ENCODE results near the gene ANK3.

The ANK3 gene

GRCh38 chr10:60389413-60390025 is at the start of gene ANK3:
TSS of gene ANK3 (minus strand) at chr10:60389875. CDS start at chr10:60389538, 337 bp downstream.
- Histone ChIP-seq H3K9me3 (ENCODE audit: control insufficient read depth in 2 of 2, low read length in 2 of 2) (no peaks in the 10 kb centered on the region), H3K4me1 (ENCODE audit: control insufficient read depth in 2 of 2, insufficient read depth in 2 of 2, low read length in 2 of 2) (peaks cover 4 to 11% of the 10 kb centered on the region in 2 donors), H3K27me3 (ENCODE audit: control insufficient read depth in 2 of 2, insufficient read depth in 2 of 2, low read length in 2 of 2) (no peaks in the 10 kb centered on the region), H3K27ac (ENCODE audit: low read depth in 2 of 2, low read length in 2 of 2) (no peak within 1 kb of the TSS), H3K36me3 (ENCODE audit: control insufficient read depth in 2 of 2, insufficient read depth in 2 of 2, low read length in 2 of 2) (no peaks in the 10 kb centered on the region), H3K9ac (ENCODE audit: low read depth in 1 of 2, low read length in 2 of 2) (no peak within 1 kb of the TSS), H3K4me3 (ENCODE audit: low read length in 2 of 2) (no peak within 1 kb of the TSS)

DNA sequence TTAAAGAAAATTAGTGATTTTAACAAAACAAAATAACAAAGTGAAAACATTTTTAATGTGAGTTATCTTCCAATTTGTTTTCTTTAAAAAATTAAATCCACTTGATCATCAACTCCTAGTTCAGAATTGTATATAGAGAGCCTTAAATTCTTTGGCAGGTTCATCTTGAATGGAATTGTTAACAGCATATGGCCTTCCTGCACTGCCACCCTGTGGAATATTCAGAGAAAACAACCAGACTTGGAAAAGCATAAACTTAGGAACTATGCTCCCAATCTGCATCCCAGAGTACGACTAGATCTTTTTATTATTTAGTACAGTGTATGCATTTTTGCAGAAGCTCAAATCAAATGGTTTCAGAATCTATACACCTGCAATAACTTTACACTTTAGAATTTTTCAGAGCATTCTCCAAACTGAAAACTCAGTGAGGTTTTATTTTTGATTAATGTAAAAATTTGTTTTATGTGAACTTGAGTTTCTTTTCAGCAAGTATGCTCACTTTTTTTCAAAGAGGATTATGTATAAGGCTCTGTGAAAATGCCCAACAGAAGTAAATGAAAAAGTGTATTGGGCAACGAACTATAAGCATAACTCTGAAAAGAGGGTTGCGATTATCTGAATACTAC is 44.9 kb upstream of the ANK3 start:
- H3K36me3 ChIP-seq (ENCODE audit: control insufficient read depth in 2 of 2, insufficient read depth in 2 of 2, low read length in 2 of 2): no peaks in the 10 kb centered on the region
- no peaks in the 10 kb centered on the region for H3K9me3 ChIP-seq (ENCODE audit: control insufficient read depth in 2 of 2, low read length in 2 of 2)
- H3K4me1 ChIP-seq (ENCODE audit: control insufficient read depth in 2 of 2, insufficient read depth in 2 of 2, low read length in 2 of 2): peaks cover 0 to 3% of the 10 kb centered on the region in 2 donors
- no peaks in the 10 kb centered on the region for H3K27me3 ChIP-seq (ENCODE audit: control insufficient read depth in 2 of 2, insufficient read depth in 2 of 2, low read length in 2 of 2)
- H3K4me3 ChIP-seq (ENCODE audit: low read length in 2 of 2): no peak overlapping the region
- H3K9ac ChIP-seq (ENCODE audit: low read depth in 1 of 2, low read length in 2 of 2): no peak overlapping the region
- H3K27ac ChIP-seq (ENCODE audit: low read depth in 2 of 2, low read length in 2 of 2): no peak overlapping the region

DNA sequence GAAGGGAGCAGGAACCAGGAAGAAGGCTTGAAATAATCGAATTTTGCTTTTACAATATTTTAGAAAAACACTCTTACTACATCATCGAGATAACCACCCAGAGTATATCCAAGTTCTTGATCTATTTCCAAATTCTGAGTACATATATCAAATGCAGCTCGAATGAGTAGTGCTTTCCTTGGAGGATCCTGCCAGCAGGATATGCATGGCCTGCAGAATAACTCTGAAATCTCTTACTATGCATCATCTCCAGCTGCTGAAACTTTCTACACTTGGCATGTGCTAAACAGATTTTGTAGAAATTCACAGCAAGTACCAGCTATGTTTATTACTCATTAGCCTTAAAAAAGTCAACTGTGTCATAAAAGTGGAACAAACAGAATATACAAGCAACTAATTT is 44.0 kb upstream of the ANK3 start:
- Histone ChIP-seq H3K4me3 (ENCODE audit: low read length in 2 of 2) (no peak overlapping the region), H3K4me1 (ENCODE audit: control insufficient read depth in 2 of 2, insufficient read depth in 2 of 2, low read length in 2 of 2) (peaks cover 0 to 3% of the 10 kb centered on the region in 2 donors), H3K9me3 (ENCODE audit: control insufficient read depth in 2 of 2, low read length in 2 of 2) (no peaks in the 10 kb centered on the region), H3K27me3 (ENCODE audit: control insufficient read depth in 2 of 2, insufficient read depth in 2 of 2, low read length in 2 of 2) (no peaks in the 10 kb centered on the region), H3K36me3 (ENCODE audit: control insufficient read depth in 2 of 2, insufficient read depth in 2 of 2, low read length in 2 of 2) (no peaks in the 10 kb centered on the region), H3K27ac (ENCODE audit: low read depth in 2 of 2, low read length in 2 of 2) (no peak overlapping the region), H3K9ac (ENCODE audit: low read depth in 1 of 2, low read length in 2 of 2) (no peak overlapping the region)

DNA sequence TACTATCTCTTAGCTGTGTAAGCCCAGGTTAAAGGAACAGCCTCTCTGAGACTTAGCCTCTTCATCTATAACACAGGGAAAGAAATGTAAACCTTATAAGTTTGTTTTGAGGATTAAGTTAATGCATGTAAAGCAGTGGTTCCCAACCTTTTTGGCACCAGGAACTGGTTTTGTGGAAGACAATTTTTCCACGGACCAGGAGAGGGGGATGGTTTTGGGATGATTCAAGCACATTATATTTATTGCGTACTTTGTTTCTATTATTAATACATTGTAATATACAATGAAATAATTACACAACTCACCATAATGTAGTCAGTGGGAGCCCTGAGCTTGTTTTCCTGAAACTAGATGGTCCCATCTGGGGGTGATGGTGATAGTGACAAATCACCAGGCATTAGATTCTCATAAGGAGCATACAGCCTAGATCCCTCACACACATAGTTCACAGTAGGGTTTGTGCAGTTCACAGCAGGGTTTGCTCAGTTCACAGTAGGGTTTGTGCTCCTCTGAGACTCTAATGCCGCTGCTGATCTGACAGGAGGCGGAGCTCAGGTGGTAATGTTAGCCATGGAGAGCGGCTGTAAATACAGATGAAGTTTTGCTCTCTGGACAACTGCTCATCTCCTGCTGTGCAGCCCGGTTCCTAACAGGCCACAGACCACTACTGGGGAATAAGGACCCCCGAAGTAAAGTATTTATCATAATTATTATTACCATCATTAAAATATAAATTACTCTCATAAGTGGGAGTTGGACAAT is 41.3 kb upstream of the ANK3 start:
- Histone ChIP-seq H3K4me3 (ENCODE audit: low read length in 2 of 2) (no peak overlapping the region), H3K27ac (ENCODE audit: low read depth in 2 of 2, low read length in 2 of 2) (no peak overlapping the region), H3K4me1 (ENCODE audit: control insufficient read depth in 2 of 2, insufficient read depth in 2 of 2, low read length in 2 of 2) (peaks cover 0 to 3% of the 10 kb centered on the region in 2 donors), H3K9me3 (ENCODE audit: control insufficient read depth in 2 of 2, low read length in 2 of 2) (no peaks in the 10 kb centered on the region), H3K36me3 (ENCODE audit: control insufficient read depth in 2 of 2, insufficient read depth in 2 of 2, low read length in 2 of 2) (no peaks in the 10 kb centered on the region), H3K27me3 (ENCODE audit: control insufficient read depth in 2 of 2, insufficient read depth in 2 of 2, low read length in 2 of 2) (no peaks in the 10 kb centered on the region), H3K9ac (ENCODE audit: low read depth in 1 of 2, low read length in 2 of 2) (no peak overlapping the region)

GRCh38 chr10:60430017-60430416 is 40.3 kb upstream of the ANK3 start:
- Histone ChIP-seq H3K4me1 (ENCODE audit: control insufficient read depth in 2 of 2, insufficient read depth in 2 of 2, low read length in 2 of 2) (peaks cover 0 to 3% of the 10 kb centered on the region in 2 donors), H3K9me3 (ENCODE audit: control insufficient read depth in 2 of 2, low read length in 2 of 2) (no peaks in the 10 kb centered on the region), H3K9ac (ENCODE audit: low read depth in 1 of 2, low read length in 2 of 2) (no peak overlapping the region), H3K27me3 (ENCODE audit: control insufficient read depth in 2 of 2, insufficient read depth in 2 of 2, low read length in 2 of 2) (no peaks in the 10 kb centered on the region), H3K27ac (ENCODE audit: low read depth in 2 of 2, low read length in 2 of 2) (no peak overlapping the region), H3K36me3 (ENCODE audit: control insufficient read depth in 2 of 2, insufficient read depth in 2 of 2, low read length in 2 of 2) (no peaks in the 10 kb centered on the region), H3K4me3 (ENCODE audit: low read length in 2 of 2) (no peak overlapping the region)

GRCh38 chr10:60429084-60429849 is 39.6 kb upstream of the ANK3 start:
- Histone ChIP-seq H3K9ac (ENCODE audit: low read depth in 1 of 2, low read length in 2 of 2) (no peak overlapping the region), H3K27ac (ENCODE audit: low read depth in 2 of 2, low read length in 2 of 2) (no peak overlapping the region), H3K9me3 (ENCODE audit: control insufficient read depth in 2 of 2, low read length in 2 of 2) (no peaks in the 10 kb centered on the region), H3K4me1 (ENCODE audit: control insufficient read depth in 2 of 2, insufficient read depth in 2 of 2, low read length in 2 of 2) (peaks cover 0 to 3% of the 10 kb centered on the region in 2 donors), H3K27me3 (ENCODE audit: control insufficient read depth in 2 of 2, insufficient read depth in 2 of 2, low read length in 2 of 2) (no peaks in the 10 kb centered on the region), H3K36me3 (ENCODE audit: control insufficient read depth in 2 of 2, insufficient read depth in 2 of 2, low read length in 2 of 2) (no peaks in the 10 kb centered on the region), H3K4me3 (ENCODE audit: low read length in 2 of 2) (no peak overlapping the region)

GRCh38 chr10:60428387-60428737 is 38.7 kb upstream of the ANK3 start:
- Histone ChIP-seq H3K4me1 (ENCODE audit: control insufficient read depth in 2 of 2, insufficient read depth in 2 of 2, low read length in 2 of 2) (no peaks in the 10 kb centered on the region), H3K4me3 (ENCODE audit: low read length in 2 of 2) (no peak overlapping the region), H3K9ac (ENCODE audit: low read depth in 1 of 2, low read length in 2 of 2) (no peak overlapping the region), H3K36me3 (ENCODE audit: control insufficient read depth in 2 of 2, insufficient read depth in 2 of 2, low read length in 2 of 2) (no peaks in the 10 kb centered on the region), H3K27me3 (ENCODE audit: control insufficient read depth in 2 of 2, insufficient read depth in 2 of 2, low read length in 2 of 2) (no peaks in the 10 kb centered on the region), H3K27ac (ENCODE audit: low read depth in 2 of 2, low read length in 2 of 2) (no peak overlapping the region), H3K9me3 (ENCODE audit: control insufficient read depth in 2 of 2, low read length in 2 of 2) (no peaks in the 10 kb centered on the region)

DNA sequence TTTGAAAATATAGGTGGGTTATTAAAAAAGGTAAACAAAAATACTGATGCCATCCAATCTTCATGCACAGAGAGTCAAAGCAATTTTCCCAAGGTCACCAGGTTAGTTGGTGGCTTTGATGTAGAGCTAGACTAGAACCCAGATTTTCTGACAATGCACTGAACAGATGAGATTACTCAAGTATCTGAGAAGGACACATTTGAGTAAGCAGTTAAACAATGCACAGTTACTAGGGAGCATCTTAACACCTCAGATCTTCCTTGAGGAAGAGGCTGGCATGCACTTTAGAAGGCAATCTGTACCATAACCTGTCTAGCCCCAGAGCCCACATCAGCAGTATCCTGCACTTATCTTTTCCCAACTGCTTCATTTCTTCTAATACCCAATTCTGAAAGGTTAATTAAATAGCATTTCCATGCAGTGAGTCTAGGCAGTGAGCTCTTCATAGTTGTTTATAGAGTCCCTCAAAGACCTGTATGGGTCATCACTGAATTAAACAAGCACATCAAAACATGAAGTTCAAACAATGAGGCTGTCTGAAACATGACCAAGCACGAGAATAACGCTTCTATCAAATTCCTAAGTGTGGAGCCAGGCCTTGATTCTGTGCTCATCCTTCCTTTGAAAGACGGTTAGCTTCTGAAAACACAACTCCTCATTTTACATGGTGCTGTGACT is 38.2 kb upstream of the ANK3 start:
- Histone ChIP-seq H3K36me3 (ENCODE audit: control insufficient read depth in 2 of 2, insufficient read depth in 2 of 2, low read length in 2 of 2) (no peaks in the 10 kb centered on the region), H3K4me1 (ENCODE audit: control insufficient read depth in 2 of 2, insufficient read depth in 2 of 2, low read length in 2 of 2) (no peaks in the 10 kb centered on the region), H3K27ac (ENCODE audit: low read depth in 2 of 2, low read length in 2 of 2) (no peak overlapping the region)

DNA sequence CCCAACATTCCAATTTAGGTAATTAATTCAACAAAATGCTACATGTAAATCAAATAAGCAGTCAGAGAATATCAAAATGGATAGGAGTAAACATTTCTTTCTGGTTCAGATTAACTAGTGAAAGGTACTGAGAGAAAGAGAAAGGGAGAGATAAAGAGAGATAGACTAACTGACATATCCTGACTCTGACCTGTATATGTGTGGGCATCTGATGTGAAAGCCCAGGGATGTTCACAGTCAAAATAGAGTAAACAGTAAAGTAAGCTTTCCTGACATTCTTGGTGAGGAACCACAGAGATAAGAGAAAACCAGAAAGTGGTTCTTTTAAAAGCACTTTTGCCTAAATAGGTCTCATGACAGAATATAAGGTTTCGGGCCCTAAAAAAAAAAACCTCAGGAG is 37.5 kb upstream of the ANK3 start:
- Histone ChIP-seq H3K27me3 (ENCODE audit: control insufficient read depth in 2 of 2, insufficient read depth in 2 of 2, low read length in 2 of 2) (no peaks in the 10 kb centered on the region), H3K4me1 (ENCODE audit: control insufficient read depth in 2 of 2, insufficient read depth in 2 of 2, low read length in 2 of 2) (no peaks in the 10 kb centered on the region), H3K27ac (ENCODE audit: low read depth in 2 of 2, low read length in 2 of 2) (no peak overlapping the region), H3K4me3 (ENCODE audit: low read length in 2 of 2) (no peak overlapping the region), H3K9ac (ENCODE audit: low read depth in 1 of 2, low read length in 2 of 2) (no peak overlapping the region), H3K9me3 (ENCODE audit: control insufficient read depth in 2 of 2, low read length in 2 of 2) (no peaks in the 10 kb centered on the region), H3K36me3 (ENCODE audit: control insufficient read depth in 2 of 2, insufficient read depth in 2 of 2, low read length in 2 of 2) (no peaks in the 10 kb centered on the region)

More for the DNA sequence above, 38.2 kb upstream of the ANK3 start:
- no peak overlapping the region for H3K4me3 ChIP-seq (ENCODE audit: low read length in 2 of 2)
- H3K9me3 ChIP-seq (ENCODE audit: control insufficient read depth in 2 of 2, low read length in 2 of 2): no peaks in the 10 kb centered on the region
- no peak overlapping the region for H3K9ac ChIP-seq (ENCODE audit: low read depth in 1 of 2, low read length in 2 of 2)
- no peaks in the 10 kb centered on the region for H3K27me3 ChIP-seq (ENCODE audit: control insufficient read depth in 2 of 2, insufficient read depth in 2 of 2, low read length in 2 of 2)
